GM12892 (cell line): ENCODE data around the gene SMG7.

ENCODE experiments used
- POLR2A ChIP-seq: IDR thresholded peaks from 2 replicates; pipeline ENCODE4 v1.6.1; 2011; ENCODE audit warnings: low read depth, low read length, control low read depth
- POLR2AphosphoS5 ChIP-seq: IDR thresholded peaks from 2 replicates; pipeline ENCODE4 v1.6.1; 2011; ENCODE audit warnings: low read depth, low read length, control low read depth

DNA sequence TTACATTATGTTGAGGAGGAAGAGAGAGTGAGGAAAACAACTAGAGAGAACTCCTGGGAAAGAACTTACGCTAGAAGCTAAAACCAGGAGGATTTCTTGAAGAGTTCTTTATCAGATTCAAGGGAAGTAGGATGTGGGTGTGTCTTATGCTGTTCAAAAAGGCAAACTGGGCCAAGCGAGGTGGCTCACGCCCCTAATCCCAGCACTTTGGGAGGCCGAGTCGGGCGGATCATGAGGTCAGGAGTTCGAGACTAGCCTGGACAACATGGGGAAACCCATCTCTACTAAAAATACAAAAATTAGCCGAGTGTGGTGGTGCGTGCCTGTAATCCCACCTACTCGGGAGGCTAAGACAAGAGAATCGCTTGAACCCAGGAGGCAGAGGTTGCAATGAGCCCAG is 23.1 kb downstream of the SMG7 start:
- no peak for TF ChIP-seq POLR2A
- TF ChIP-seq POLR2AphosphoS5, result no peak
